Panc1 (cell line): ENCODE measurements around the gene ATP13A2. TPM values are rescaled to one million over a fixed set of nuclear protein-coding genes. Genes with fewer than 3 reads are reported as not detected.

Experiments
- ATAC-seq: fragments of 200-7000 bp; cut with Tn5 transposase; 2 replicates; pipeline ENCODE4 v1.9.1; 2020; ENCODE audit warnings: mild to moderate bottlenecking, moderate library complexity
- BruUV-seq: library from RNA; stranded (reverse); fragments of 400-500 nt; replicated peaks from 2 replicates; lab custom pipeline; 2021; lab: Mats Ljungman, UMichigan
- CTCF ChIA-PET: fragments of 300-600 bp; sonication (Branson Sonifier 250); formaldehyde crosslinking; loops from one replicate; lab custom pipeline; 2022; ENCODE audit warnings: antibody characterized with exemption; lab: Charles Lee
- POLR2A ChIA-PET: fragments of 300-600 bp; sonication (Branson Sonifier 250); formaldehyde crosslinking; loops from one replicate; lab custom pipeline; 2022; ENCODE audit warnings: antibody characterized with exemption; lab: Charles Lee
- DNase-seq: peaks from one replicate; pipeline ENCODE4 v3.0.0-alpha.2; 2010; ENCODE audit warnings: low read depth, low spot score
- H3K27ac ChIP-seq: 2 replicates; pipeline ENCODE4 v1.5.1; 2011; ENCODE audit warnings: mild to moderate bottlenecking, low read length, inconsistent platforms
- H3K27me3 ChIP-seq: fragments of 200-500 bp; sonication (Bioruptor generic); 2 replicates; pipeline ENCODE4 v1.6.0; 2014; ENCODE audit warnings: low read length, inconsistent platforms; ENCODE audit not compliant: control insufficient read depth, insufficient read depth
- H3K36me3 ChIP-seq: fragments of 200-500 bp; sonication (Bioruptor generic); 2 replicates; pipeline ENCODE4 v1.5.1; 2014; ENCODE audit warnings: inconsistent platforms, mild to moderate bottlenecking, low read length, moderate library complexity; ENCODE audit not compliant: control insufficient read depth, insufficient read depth
- H3K4me1 ChIP-seq: 2 replicates; pipeline ENCODE4 v1.5.1; 2011; ENCODE audit warnings: inconsistent platforms, mild to moderate bottlenecking, low read length, moderate library complexity; ENCODE audit not compliant: control insufficient read depth, insufficient read depth
- H3K4me3 ChIP-seq, 2 experiments: 2 replicates each; pipeline ENCODE4 v1.5.1; 2011 to 2012; ENCODE audit warnings: low read depth in 2 of 2, low read length in 2 of 2, mild to moderate bottlenecking in 2 of 2, inconsistent platforms in 1 of 2, moderate library complexity in 1 of 2
- H3K9me3 ChIP-seq: fragments of 200-500 bp; sonication (Bioruptor generic); 2 replicates; pipeline ENCODE4 v1.5.1; 2014; ENCODE audit warnings: low read depth, mild to moderate bottlenecking, inconsistent platforms, low read length, moderate library complexity; ENCODE audit not compliant: control insufficient read depth, insufficient read depth
- POLR2AphosphoS5 ChIP-seq: IDR thresholded peaks from 2 replicates; pipeline ENCODE4 v1.6.1; 2012; ENCODE audit warnings: mild to moderate bottlenecking, low read depth, low read length, moderate library complexity
- REST ChIP-seq, 2 experiments: IDR thresholded peaks; 2 replicates each; pipeline ENCODE4 v1.6.1; 2011 to 2012; ENCODE audit warnings: low read depth in 2 of 2, control low read depth in 1 of 2, low read length in 1 of 2, mild to moderate bottlenecking in 1 of 2, moderate library complexity in 1 of 2; ENCODE audit not compliant: insufficient read depth in 1 of 2
- SIN3A ChIP-seq: IDR thresholded peaks from 2 replicates; pipeline ENCODE4 v1.6.1; 2012; ENCODE audit warnings: low read depth, mild to moderate bottlenecking, low read length, moderate library complexity, borderline replicate concordance; ENCODE audit not compliant: insufficient read depth
- TCF7L2 ChIP-seq: IDR thresholded peaks from 2 replicates; pipeline ENCODE4 v1.6.1; 2011; ENCODE audit warnings: mild to moderate bottlenecking, low read depth, low read length, inconsistent platforms
- in situ Hi-C: cut with HindIII; loops from 2 replicates; pipeline ENCODE4 v1.10.0; 2016; ENCODE audit warnings: low sequenced_read_pairs, low pct_unique_long_range_greater_than_20kb
- intact Hi-C: fragments of 100-400 bp; cut with micrococcal nuclease; formaldehyde crosslinking; loops from one replicate; pipeline ENCODE4 v1.10.0; 2022; ENCODE audit not compliant: unreplicated experiment
- total RNA-seq: library from RNA; stranded (reverse); gene quantifications from one replicate; pipeline ENCODE4 v1.2.1, GENCODE V29; 2021; ENCODE audit not compliant: unreplicated experiment
- TF ChIP-seq, protein P1 (sequence below): fragments of 450-650 bp; IDR thresholded peaks from 2 replicates; pipeline ENCODE4 v1.5.1; 2017; ENCODE audit warnings: mild to moderate bottlenecking

ATP13A2 gene
- total RNA-seq, 1 experiment from 2014 or later: 49.9 TPM

DNA sequence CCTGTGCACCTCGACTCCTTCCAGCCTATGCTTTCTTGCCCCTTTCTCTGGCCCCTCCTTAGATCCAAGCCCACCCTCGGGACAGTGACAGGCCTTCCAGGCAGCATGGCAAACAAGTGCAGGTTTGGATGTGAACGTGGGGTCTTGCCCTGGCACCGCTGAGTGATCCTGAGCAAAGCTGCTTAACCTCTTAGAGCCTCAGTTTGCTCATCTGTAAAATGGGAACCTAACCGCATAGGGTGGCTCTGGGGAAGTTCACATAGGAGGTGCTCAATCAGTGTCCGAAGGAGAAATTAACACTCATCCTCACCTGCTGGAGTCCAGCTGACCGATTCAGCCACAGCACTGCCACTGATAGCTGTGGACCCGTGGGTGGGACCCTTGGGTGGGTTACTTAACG, 38.5 kb downstream of the ATP13A2 start:
- Histone ChIP-seq H3K9me3 (no peaks in the 10 kb centered on the region), H3K4me1 (no peaks in the 10 kb centered on the region), H3K36me3 (no peaks in the 10 kb centered on the region), H3K27ac (no peak overlapping the region), H3K27me3 (no peaks in the 10 kb centered on the region), H3K4me3 (no peak overlapping the region)
- intact Hi-C loops (no loop called here), in situ Hi-C loops (no loop called here)
- no TSS peak for BruUV-seq
- TF ChIP-seq TCF7L2 (no peak), POLR2AphosphoS5 (no peak), REST (IDR thresholded peaks at IDR 0.05; ENCODE audit: insufficient read depth in 1 of 2, low read depth in 2 of 2, low read length in 1 of 2) (no peak), SIN3A (no peak)
- TF ChIP-seq, protein P1, sequence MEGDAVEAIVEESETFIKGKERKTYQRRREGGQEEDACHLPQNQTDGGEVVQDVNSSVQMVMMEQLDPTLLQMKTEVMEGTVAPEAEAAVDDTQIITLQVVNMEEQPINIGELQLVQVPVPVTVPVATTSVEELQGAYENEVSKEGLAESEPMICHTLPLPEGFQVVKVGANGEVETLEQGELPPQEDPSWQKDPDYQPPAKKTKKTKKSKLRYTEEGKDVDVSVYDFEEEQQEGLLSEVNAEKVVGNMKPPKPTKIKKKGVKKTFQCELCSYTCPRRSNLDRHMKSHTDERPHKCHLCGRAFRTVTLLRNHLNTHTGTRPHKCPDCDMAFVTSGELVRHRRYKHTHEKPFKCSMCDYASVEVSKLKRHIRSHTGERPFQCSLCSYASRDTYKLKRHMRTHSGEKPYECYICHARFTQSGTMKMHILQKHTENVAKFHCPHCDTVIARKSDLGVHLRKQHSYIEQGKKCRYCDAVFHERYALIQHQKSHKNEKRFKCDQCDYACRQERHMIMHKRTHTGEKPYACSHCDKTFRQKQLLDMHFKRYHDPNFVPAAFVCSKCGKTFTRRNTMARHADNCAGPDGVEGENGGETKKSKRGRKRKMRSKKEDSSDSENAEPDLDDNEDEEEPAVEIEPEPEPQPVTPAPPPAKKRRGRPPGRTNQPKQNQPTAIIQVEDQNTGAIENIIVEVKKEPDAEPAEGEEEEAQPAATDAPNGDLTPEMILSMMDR: no peak
- CTCF ChIA-PET: no interaction called here
- ATAC-seq (no peak), DNase-seq (no peak)
- POLR2A ChIA-PET: no interaction called here

DNA sequence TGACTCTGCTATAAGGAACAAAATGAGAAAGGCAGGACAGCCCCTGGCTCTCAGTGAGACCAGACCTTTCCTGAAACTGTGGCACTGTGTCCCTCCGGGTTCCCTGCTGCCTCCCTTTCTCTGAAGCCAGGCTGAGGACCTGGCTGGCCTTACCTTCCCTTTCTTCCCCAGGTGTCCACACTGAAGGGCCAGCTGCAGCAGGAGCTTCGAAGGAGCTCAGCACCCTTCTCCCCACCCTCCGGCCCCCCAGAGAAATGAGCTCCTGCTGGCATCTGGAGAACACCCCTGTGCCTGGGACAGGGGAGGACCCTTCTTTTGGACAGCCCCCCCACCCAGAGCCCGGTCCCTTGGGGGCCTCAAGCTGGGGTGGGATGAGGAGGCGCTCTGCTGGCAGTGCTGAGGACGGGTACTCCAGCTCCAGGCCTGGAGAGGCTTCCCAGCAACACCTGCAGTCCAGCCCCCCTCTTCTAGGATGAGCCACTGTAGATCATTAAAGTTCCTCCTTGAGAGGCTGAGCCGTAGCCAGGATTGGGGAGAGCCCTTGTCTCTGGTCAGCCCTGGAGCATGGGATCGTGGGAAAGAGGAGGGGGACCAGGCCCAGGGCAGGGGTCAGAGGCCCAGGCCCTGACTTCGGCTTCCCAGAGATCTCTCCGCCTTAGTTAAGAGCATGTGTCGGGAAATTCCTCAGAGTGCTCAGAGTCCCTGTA, 39.4 kb downstream of the ATP13A2 start:
- no peak overlapping the region for H3K27ac ChIP-seq
- H3K27me3 ChIP-seq: no peaks in the 10 kb centered on the region
- ATAC-seq (0 out of 2 replicates have a peak, but pooled peaks have one; percentile 4), DNase-seq (no peak)
- intact Hi-C loops (no loop called here), in situ Hi-C loops (no loop called here)
- ChIA-PET CTCF (no interaction called here), POLR2A (no interaction called here)
- BruUV-seq: no TSS peak
- H3K36me3 ChIP-seq: no peaks in the 10 kb centered on the region
- H3K4me3 ChIP-seq: no peak overlapping the region
- no peaks in the 10 kb centered on the region for H3K4me1 ChIP-seq
- no peaks in the 10 kb centered on the region for H3K9me3 ChIP-seq
- TF ChIP-seq, protein P1: no peak
- TF ChIP-seq POLR2AphosphoS5 (no peak), REST (IDR thresholded peaks at IDR 0.05; ENCODE audit: insufficient read depth in 1 of 2, low read depth in 2 of 2, low read length in 1 of 2) (no peak), TCF7L2 (no peak), SIN3A (no peak)
